Measurements from ENCODE around the gene ANKRD16.

GRCh38 chr10:5818048-5818331 lies 71.7 kb downstream of the ANKRD16 start:
- TF ChIP-seq, protein P1, sequence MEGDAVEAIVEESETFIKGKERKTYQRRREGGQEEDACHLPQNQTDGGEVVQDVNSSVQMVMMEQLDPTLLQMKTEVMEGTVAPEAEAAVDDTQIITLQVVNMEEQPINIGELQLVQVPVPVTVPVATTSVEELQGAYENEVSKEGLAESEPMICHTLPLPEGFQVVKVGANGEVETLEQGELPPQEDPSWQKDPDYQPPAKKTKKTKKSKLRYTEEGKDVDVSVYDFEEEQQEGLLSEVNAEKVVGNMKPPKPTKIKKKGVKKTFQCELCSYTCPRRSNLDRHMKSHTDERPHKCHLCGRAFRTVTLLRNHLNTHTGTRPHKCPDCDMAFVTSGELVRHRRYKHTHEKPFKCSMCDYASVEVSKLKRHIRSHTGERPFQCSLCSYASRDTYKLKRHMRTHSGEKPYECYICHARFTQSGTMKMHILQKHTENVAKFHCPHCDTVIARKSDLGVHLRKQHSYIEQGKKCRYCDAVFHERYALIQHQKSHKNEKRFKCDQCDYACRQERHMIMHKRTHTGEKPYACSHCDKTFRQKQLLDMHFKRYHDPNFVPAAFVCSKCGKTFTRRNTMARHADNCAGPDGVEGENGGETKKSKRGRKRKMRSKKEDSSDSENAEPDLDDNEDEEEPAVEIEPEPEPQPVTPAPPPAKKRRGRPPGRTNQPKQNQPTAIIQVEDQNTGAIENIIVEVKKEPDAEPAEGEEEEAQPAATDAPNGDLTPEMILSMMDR (IDR thresholded peaks at IDR 0.05): no peak
- TF ChIP-seq POLR2A (IDR thresholded peaks at IDR 0.05) (no peak), POLR2AphosphoS5 (IDR thresholded peaks at IDR 0.05) (no peak), EP300 (IDR thresholded peaks at IDR 0.05) (no peak)
